GM12873 (cell line): ENCODE data around the gene LRR1.
A peak's percentile ranks its signal among the peaks of the same experiment; 100 is the strongest.

Experiments used
- TF ChIP-seq, protein P1 (sequence below): IDR thresholded peaks from 2 replicates; pipeline ENCODE4 v1.5.1; 2012; ENCODE audit warnings: low read depth, mild to moderate bottlenecking, moderate library complexity, low read length, control low read depth; ENCODE audit not compliant: insufficient read depth; ENCODE audit errors: missing control alignments

The LRR1 gene

DNA sequence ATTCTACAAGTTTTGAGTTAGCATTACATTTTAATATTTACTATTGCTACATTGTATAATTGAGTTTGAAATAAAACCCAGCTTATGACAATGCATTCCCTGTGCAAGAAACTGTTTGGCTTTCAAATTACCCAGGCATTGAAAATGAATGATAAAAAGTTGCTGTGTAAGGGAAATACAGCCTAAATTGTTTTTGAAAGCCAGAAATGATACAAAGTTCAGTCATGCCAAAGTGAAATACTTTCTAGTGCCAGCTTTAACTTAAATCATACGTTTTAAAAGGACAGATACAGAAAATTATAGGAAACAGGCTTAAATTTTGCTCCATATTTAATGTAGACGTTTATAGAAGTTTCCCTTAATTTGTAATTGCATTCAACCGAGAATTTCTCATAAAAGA lies 24.6 kb downstream of the LRR1 start:
- TF ChIP-seq, protein P1, sequence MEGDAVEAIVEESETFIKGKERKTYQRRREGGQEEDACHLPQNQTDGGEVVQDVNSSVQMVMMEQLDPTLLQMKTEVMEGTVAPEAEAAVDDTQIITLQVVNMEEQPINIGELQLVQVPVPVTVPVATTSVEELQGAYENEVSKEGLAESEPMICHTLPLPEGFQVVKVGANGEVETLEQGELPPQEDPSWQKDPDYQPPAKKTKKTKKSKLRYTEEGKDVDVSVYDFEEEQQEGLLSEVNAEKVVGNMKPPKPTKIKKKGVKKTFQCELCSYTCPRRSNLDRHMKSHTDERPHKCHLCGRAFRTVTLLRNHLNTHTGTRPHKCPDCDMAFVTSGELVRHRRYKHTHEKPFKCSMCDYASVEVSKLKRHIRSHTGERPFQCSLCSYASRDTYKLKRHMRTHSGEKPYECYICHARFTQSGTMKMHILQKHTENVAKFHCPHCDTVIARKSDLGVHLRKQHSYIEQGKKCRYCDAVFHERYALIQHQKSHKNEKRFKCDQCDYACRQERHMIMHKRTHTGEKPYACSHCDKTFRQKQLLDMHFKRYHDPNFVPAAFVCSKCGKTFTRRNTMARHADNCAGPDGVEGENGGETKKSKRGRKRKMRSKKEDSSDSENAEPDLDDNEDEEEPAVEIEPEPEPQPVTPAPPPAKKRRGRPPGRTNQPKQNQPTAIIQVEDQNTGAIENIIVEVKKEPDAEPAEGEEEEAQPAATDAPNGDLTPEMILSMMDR = no peak

DNA sequence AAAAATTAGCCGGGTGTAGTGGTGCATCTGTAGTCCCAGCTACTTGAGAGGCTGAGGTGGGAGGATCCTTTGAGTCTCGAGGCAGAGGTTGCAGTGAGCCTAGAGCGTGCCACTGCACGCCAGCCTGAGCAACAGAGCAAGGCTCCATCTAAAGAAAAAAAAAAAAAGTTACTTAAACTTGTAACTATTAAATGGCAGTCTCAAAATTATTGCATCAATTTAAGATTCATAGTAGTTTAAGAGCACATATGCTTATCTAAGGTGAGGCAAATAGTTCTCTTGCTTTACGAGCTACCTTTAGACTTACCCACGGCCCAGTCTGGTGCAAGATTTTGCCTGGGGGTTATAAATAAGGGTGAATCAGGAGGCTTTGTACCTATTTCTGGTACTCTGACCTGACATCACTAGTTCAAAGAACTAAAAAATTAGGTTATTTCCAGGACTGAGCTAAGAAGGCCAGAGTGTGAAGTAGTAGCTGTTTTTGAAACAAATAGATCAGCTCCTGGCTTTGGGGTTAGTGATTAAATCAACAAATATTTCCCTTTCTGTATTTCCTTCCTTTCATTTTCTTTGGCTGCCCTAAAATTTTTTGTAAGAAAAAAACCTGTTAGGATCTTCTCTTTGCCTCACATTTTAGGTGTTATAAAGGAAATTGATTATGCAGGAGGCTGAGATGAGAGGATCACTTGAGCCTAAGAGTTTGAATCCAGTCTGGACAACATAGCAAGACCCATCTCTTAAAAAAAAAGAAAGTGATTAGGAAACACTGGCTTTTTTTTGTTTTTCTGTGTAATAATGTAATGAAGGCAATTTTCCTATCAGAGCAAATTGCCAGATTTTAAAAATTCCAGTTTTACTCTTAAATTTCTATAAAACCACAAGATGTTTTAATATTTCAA lies 25.4 kb downstream of the LRR1 start:
- TF ChIP-seq, protein P1 = no peak

DNA sequence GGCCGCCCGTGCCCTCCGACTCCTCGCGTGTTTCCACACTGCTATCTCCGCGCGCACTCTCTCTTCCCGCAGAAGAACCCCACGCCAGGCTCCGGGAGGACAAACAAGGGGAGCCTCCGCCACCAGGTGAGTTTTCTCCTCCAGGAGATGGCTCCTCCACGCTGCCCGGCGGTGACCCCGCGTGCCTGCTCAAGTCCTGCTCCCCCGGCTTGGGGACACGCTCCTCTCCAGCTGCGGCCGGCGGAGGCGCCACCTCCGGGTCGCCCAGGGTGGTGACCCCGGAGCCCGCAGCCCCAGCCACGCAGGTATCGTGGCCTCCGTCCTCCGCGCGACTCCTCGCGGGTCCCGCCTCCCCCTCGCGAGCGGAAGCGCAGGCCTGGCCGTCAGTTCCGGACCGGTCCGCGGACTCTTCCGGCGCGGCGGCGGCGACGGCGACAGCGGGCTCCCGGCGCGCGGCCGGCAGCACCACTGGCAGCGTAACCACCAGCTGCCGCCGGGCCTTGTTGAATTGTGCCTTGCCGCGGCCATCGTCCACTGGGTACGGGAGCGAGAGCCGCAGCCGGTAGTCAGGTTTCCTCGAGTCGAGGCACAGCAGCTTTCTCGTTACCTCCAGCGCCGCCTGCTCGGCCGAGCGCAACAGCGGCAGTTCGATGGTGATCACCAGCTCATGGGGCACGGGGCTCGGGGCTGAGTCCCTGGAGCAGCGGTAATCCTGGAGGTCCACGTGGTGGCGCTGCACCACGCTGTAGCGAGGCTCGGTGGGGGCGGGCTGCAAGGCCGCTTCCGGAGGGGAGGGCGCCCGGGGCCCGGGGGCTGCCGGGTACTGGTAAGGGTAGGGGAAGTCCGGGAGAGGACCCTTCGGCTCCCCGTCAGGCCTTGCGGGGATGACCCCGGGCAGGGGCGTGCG lies 35.2 kb downstream of the LRR1 start:
- TF ChIP-seq, protein P1 = peak; percentile 83

DNA sequence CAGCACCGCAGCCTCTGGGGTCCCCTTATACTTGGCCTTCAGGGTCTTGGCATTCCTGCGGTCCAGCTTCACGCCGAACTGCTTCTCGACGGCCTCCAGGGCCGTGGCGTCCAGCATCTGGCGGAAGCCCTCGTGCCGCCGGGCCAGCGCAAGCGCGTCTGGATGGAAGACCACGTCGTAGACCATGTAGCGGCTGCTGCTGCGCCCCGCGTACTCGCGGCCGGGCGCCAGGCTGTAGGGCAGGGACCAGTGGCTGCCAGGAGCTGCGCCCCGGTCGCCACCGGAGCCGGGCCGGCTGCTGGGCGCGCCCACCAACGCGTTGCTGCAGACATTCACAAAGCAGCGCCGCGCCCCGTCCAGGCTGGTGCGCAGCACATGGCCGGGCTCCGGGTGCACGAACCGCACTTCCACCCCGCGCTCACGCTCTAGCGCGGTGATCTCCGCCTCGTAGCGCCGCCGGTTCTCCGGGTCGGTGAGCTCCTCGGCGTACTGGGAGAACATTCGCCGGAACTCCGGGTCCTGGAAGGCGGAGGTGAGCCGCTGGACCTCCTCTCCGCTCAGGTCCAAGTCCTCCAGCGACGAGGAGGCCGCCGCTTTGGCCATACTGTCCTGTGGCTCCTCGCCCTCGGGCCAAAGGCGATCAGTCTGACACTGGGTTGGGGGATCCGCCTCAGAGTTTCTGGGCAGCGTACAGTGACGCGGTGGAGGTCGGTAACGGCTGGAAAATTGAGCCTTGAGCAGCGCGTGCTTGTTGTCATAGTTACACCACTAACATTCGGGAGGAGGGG lies 36.0 kb downstream of the LRR1 start, which contains the start of gene DNAAF2:
TSS of gene DNAAF2 (minus strand) at position 698 of the 788 bp plus-strand sequence. CDS start at position 603, 95 bp downstream.
- TF ChIP-seq, protein P1 = no peak

DNA sequence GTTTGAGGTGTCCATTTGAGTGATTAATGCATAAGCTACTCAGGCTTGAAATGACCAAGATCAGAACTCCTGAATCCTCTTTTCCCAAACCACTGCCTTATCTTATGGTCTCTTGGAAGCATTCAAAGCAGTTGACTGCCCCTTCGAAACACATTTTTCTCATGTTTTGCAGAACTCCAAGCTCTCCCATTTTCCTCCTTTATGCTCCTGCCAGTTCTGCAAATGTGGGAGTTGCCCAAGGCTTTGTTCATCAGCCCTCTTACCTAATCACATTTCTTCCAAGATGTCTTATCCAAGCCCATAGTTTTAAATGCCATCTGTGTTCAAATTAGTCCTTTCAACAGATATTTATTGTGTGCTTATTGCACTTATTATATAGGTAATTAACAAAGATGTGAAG lies 38.1 kb downstream of the LRR1 start:
- TF ChIP-seq, protein P1 = no peak

DNA sequence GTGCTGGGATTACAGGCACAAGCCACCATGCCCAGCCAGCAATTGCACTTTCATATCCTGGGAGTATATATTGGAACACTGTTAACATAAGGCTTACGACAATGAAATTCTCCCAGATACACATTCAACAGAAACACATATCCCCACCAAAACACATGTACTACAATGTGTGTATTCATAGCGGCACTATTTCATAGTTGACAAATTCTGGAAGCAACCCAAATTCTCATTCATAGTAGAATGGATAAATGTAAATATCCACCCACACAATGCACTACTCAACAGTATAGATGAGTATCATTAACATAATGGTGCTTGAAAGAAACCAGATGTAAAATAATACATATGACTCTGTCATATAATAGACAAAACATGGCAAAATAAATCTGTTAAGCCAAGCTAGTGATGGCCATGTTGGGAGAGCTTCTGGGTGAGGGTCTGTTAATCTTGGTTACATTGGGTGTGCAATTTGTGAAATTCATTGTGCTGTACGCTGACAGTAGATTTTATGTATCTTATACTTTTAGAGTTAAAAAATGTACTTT lies 38.9 kb downstream of the LRR1 start:
- TF ChIP-seq, protein P1 = no peak
